Activated CD8-positive, alpha-beta memory T cell treated with anti-CD3 and anti-CD28 coated beads, Interleukin-2, amount 50 U/mL, for 4 hours (primary cell): Measurements from ENCODE around the gene PKDCC.
A peak's percentile ranks its signal among the peaks of the same experiment; 100 is the strongest.

Experiments
- DNase-seq: peaks from one replicate; pipeline ENCODE4 v3.0.0-alpha.2; 2020

Gene PKDCC

GRCh38 chr2:42047488-42048298 lies at the start of gene PKDCC:
PKDCC (plus strand) TSS chr2:42048021; CDS start chr2:42048200, 179 bp downstream.
- peak; percentile 24 for DNase-seq

GRCh38 chr2:41998186-41999127 lies 49.4 kb upstream of the PKDCC start:
- DNase-seq = no peak

DNA sequence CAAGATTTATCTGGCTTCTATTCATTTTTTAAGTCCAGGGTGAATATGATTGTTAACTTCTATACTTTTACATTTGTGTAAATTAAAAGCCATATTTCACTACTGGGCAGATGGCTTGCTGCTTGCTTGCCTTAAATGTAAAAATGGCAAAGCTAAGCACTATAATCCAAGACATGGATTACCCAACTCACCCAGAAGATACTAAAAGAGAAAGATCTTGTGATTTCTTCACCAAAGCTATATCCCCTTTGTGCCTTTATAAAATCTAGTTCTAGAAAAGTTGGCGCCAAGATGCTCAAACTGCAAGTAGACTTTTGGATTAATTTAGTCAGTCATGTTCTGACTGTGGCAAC lies 48.7 kb upstream of the PKDCC start:
- DNase-seq = no peak

DNA sequence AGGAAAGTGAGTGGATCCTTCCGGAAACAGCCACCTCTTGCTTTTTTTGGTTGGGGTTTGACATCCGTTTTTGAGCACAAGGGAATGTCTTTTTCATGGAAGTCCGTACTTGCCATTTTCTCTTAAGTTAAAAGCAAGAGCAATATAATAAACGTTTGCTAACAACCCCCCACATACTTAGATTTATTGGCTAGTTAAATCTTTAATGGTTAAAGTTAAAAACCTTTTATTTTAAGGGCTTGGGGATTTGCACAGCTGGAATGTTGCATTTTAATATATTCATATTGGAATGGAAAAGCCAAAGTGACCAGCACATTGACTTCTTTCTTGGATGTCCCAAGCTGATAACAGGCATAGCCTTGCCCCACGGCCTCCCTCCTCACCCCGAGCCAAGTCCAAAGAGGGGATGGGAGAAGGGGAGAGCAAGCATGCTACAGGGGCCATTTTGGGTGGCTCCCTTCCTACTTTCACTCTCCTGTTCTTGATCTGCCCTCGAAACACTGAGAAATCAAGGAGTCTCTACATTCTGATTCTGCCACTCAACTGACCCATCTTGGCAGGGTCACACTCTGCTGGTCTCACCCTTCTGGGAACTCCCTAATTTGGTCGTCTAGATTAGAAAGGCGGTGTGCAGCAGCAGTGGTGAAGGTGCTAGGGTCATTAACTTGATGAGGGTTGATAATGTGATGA lies 48.1 kb upstream of the PKDCC start:
- no peak for DNase-seq

DNA sequence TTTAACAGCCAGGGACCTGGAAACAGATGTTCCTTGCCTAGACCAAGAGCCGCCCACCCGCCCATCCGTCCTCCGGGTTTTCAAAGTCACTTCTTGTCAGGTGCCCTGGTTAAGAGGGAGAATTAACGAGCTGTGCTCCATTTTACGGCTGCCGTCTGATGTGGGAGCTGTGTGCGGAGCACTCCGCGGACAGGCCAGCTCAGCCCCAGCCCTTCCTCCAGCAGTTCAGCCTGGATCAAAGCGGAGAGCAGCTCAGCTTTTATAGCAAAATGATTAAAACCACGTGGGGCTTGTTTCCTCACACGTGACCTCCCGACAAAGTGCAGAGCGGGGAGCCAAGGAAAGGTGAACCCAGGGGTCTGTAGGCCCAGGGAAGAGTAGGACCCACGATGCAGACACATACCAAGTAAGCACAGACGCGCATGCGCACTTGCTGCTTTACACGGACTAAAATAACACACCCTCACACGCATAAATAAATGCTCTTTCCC lies 46.1 kb upstream of the PKDCC start:
- no peak for DNase-seq

GRCh38 chr2:42007551-42007950 lies 40.3 kb upstream of the PKDCC start:
- no peak for DNase-seq

DNA sequence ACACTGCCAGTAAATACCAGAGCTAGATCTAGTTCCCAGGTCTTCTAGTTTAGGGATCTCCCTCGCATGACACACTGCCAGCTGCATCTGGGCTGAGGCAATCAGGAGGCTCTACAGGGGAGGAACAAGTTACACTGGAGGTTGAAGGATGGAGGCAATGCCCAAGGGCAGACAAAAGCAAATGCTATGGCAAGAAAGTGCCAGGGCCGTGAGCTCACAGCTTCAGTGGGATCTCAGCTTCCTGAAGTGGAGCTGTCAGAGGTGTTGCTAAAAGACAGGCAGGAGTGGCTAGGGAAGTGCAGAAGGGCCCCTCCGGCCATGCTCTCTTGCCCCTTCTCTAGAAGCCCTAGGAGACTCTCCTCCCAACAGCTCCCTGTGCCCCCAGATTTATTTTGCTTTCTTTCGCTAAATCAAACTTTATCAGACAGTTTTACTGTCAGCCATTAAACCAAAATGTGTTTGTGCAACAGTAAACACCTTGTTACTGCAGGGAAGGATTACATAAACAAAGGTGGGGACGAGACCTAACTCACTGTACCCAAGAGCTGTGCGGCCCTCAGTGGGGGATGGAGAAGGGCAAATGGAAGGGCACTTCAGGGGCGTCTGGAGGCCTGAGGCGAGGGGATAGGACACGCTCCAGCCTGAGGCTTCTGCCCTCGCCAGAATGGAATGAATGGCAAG lies 39.4 kb upstream of the PKDCC start:
- DNase-seq = no peak

GRCh38 chr2:42009657-42010580 lies 37.9 kb upstream of the PKDCC start:
- no peak for DNase-seq

DNA sequence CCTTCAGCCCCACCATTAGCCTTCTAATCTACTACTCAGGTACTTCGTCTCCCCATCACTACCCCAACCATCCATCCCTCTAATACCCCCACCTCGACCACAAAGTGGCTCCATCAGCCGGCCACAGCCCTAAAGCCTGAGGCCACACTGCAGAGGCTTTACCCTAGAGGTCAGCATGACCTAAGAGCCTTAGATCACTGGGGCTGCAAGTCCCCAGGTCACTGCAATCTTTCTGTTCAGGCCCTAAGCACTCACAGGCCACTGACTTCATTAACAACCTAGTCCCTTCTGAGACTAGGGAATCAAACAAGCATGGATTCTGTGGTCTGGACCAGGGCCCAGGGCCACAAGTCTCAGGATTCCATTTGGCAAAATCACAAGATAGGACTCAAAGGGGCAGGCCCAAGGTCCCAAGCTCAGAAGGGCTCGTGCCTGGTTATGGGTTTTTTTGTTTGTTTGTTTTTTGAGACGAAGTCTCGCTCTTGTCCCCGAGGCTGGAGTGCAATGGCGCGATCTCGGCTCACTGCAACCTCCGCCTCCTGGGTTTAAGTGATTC lies 37.0 kb upstream of the PKDCC start:
- DNase-seq = no peak

- DNase-seq = no peak
Measured at GRCh38 chr2:42012137-42012536, 35.7 kb upstream of the PKDCC start.

DNA sequence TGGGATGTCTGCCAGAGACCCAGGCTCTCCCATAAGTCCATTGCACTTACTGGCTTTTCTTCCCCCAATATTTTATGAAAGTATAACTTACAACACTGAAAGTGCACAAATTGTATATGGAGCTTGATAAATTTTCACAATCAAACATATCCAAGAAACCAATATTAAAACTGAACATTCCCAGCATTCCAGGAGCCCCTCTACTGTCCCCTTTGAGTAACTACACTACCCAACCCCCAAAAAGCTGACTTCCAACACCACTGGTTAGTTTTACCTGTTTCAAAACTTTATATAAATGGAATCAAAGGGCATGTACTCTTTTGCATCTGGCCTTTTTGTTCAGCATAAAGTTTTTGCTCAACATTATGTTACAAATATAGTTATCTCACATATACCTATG lies 35.2 kb upstream of the PKDCC start:
- no peak for DNase-seq

GRCh38 chr2:42013409-42013808 lies 34.4 kb upstream of the PKDCC start:
- no peak for DNase-seq

DNA sequence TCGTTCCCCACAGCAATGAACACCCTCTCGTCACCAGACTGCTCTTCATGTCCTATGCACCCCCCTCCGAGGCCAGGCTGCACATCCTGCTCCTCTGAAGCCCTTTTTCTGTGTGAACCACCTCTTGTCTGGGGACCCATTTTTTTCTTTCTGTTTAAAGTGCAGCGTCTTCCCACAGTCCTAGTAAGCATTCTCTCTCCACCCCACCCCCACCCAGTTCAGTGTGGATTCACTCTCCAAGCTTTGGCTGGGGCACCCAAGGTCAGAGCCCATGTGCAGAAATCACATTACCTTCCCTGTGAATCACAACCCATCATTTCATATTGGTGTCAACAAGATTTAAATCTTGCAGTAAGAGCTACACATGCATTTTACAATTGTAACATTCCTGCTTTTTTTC lies 26.4 kb upstream of the PKDCC start:
- DNase-seq = no peak

- no peak for DNase-seq
Measured at GRCh38 chr2:42025151-42025582, 22.7 kb upstream of the PKDCC start.

- DNase-seq = no peak
Measured at GRCh38 chr2:42026272-42026671, 21.5 kb upstream of the PKDCC start.

DNA sequence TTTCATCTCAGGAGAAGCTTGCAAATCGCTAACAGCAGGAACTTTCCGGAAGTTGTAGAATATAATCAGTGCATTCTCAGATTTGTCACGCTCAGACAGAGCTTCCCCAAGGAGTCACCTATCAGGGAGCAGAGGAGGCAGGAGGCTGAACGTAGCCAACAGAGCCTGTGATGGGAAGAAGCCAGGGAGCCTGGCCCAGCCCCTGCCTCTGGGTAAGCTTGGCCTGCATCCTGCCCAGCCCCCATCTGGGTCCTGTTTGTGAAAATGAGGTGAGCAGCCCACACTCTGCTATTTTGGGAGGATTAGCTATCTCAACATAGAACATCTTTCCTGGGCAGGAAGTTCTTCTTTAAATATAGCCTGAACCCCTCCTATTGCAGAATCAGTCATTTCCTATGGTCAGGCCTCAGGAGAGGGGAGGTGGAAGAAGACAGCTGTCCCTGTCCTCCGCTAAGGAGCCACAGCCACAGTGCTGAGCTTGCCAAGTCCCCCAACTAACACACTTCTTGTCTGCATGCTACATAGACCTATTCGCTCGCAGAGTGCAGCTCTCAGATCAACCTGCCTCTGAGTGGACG lies 19.2 kb upstream of the PKDCC start:
- DNase-seq = no peak

DNA sequence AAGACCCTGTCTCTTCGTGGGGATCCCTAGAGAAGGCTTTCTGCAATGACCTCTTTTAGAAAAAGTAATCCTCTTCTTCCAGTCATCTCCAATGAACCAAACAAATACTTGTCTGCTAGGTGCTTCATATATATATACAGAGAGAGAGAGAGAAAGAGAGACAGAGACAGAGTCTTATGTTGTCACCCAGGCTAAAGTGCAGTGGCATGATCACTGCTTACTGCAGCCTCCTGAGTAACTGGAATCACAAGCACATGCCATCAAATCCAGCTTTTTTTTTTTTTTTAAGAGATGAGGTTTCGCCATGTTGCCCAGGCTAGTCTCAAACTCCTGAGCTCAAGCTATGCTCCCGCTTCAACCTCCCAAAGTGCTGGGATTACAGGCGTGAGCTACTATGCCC lies 18.6 kb upstream of the PKDCC start:
- DNase-seq = no peak

DNA sequence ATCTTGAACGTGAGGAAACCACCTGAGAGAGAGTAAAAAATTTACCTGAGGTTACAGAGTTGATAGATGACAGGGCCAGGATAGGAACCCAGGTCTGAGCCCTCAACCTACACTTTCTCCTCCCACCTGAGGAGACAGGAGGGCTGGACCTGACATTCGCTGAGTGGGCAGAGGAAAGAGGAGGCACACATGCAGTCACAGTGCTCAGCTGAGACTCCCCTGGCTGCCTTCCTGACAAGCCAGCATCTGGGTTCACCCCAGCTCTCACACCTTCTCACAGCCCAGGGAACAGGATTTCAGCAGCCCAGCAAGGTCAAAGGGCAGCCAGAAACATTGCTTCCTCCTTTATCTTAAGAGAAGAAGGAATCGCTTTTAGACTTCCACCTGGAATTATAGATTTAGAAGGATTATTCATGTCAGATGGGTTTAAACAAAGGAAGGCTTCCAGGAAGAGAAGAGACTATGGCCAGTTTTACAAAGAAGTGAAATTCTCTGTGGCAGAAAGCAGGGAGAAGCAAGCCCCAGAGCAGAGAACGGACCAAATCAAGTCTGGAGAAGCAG lies 18.1 kb upstream of the PKDCC start:
- no peak for DNase-seq

GRCh38 chr2:42030200-42030759 lies 17.5 kb upstream of the PKDCC start:
- no peak for DNase-seq

GRCh38 chr2:42030829-42031228 lies 17.0 kb upstream of the PKDCC start:
- no peak for DNase-seq
